ENCODE results near the gene INF2.

Gene INF2

GRCh38 chr14:104712881-104713734 lies 23.7 kb downstream of the INF2 start:
- no peak for TF ChIP-seq CTCF (IDR thresholded peaks at IDR 0.05; ENCODE audit: extremely low read depth, missing control alignments)
- no peak for DNase-seq (ENCODE audit: low spot score)

- no peak for TF ChIP-seq CTCF (IDR thresholded peaks at IDR 0.05; ENCODE audit: extremely low read depth, missing control alignments)
- no peak for DNase-seq (ENCODE audit: low spot score)
These were observed 24.6 kb downstream of the INF2 start for GRCh38 chr14:104714066-104714465.

GRCh38 chr14:104714681-104715080 lies 25.3 kb downstream of the INF2 start:
- no peak for TF ChIP-seq CTCF (IDR thresholded peaks at IDR 0.05; ENCODE audit: extremely low read depth, missing control alignments)
- DNase-seq (ENCODE audit: low spot score): no peak

- no peak for DNase-seq (ENCODE audit: low spot score)
- TF ChIP-seq CTCF (IDR thresholded peaks at IDR 0.05; ENCODE audit: extremely low read depth, missing control alignments): no peak
These were observed 26.0 kb downstream of the INF2 start for GRCh38 chr14:104715416-104715815.

GRCh38 chr14:104715871-104716270 lies 26.5 kb downstream of the INF2 start:
- DNase-seq (ENCODE audit: low spot score): no peak
- no peak for TF ChIP-seq CTCF (IDR thresholded peaks at IDR 0.05; ENCODE audit: extremely low read depth, missing control alignments)

GRCh38 chr14:104717137-104717536 lies 27.7 kb downstream of the INF2 start:
- TF ChIP-seq CTCF (IDR thresholded peaks at IDR 0.05; ENCODE audit: extremely low read depth, missing control alignments): no peak
- DNase-seq (ENCODE audit: low spot score): no peak

- no peak for DNase-seq (ENCODE audit: low spot score)
- TF ChIP-seq CTCF (IDR thresholded peaks at IDR 0.05; ENCODE audit: extremely low read depth, missing control alignments): no peak
These were observed 28.2 kb downstream of the INF2 start for GRCh38 chr14:104717646-104718045.
